Stimulated activated CD4-positive, alpha-beta T cell treated with anti-CD3 and anti-CD28 coated beads, Interleukin-1b, Interleukin-23, amount 100 ng/mL, for 1 hour (primary cell): ENCODE results near the gene STAT3.
"Not testable (repeated sequence)": the region's sequence is repeated elsewhere in the genome, so short reads cannot be mapped to it uniquely, and the experiment has no call there.

Experiments
- DNase-seq, 2 donors: peaks; one replicate each; pipeline ENCODE4 v3.0.0-alpha.2; 2020; ENCODE audit warnings: low read depth in 2 of 2

STAT3 gene

DNA sequence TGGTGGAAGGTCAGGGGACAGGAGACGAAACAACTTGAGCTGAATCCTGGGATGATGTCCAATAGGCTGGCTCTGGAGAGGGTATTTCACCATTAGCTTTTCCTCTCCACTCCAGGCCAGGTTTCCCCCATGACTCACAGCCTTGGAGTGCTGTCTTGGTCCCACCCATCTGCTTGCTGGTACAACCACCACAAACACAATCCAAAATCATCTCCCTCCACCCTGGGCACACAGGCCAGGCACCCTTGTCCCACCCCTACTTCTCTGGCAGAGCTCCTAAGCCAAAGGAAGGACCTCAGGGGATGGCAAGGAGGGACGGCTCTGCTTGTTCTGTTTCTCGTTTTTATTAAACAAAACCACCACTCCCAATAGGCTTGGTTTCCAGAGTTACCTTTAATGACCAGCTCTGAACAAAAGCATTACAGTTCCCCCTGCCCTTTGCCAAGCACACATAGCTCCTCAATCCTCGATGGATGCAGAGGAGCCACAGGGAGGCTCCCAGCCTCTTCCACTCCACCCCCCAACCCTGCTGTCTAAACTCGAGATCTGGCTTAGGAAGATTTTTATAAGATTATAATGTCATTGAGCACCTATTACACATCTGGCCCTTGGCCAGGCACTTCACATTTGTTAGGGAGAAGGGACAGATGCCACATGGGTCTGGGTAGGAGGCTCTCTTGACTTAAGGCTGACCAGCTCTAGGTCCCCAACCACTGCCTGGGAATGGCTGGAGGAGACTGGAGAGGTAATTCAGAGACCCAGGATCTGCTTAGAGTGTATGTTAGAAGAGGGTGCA, 21.5 kb upstream of the STAT3 start:
- no peak for DNase-seq

DNA sequence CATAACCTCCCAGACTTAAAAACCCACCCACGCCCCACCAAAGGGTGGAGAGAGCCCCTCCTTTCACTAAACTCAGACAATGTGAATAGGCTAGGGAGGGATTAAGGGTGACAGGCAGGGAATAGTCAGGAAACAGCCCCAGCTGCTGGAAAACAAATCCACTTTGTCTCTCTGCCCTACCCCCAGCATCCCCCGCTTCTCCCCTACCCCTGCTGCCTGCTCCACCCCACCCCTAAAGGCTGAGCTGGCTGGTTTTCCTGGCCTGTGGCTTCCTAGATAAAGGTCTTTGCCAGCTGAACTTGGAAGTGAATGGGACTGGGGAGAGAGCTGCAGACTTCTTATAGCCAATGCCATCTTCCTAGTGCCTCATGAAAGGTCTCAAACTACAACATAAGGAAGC, 19.8 kb upstream of the STAT3 start:
- DNase-seq, result no peak

GRCh38 chr17:42407289-42407836, 19.1 kb upstream of the STAT3 start:
- DNase-seq, result no peak

GRCh38 chr17:42406615-42407288, 18.5 kb upstream of the STAT3 start:
- DNase-seq, result no peak

- peak; percentile 50 to 79 for DNase-seq
Measured at GRCh38 chr17:42405963-42406495, 17.8 kb upstream of the STAT3 start.

DNA sequence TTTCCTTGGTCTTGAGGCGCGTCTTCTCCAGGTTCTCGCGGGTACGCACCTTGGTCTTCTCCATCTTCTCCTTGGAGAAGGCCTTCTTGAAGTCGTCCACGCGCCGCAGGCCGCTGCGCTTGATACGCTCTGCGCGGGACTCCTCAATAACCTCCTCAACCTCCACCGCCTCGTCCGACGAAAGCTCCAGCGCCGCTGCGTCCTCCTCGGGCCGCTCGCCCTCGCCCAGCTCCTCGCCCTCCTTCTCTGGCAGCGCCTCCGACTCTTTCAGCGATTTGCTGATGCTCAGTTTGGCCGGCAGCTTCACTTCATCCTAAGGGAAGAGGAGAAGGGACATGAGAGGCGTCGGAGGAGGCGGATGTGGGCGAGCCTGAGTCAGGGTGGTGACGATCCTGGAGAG, 16.8 kb upstream of the STAT3 start:
- DNase-seq, result no peak

- DNase-seq, result no peak
Measured at GRCh38 chr17:42404326-42405055, 16.2 kb upstream of the STAT3 start.

DNA sequence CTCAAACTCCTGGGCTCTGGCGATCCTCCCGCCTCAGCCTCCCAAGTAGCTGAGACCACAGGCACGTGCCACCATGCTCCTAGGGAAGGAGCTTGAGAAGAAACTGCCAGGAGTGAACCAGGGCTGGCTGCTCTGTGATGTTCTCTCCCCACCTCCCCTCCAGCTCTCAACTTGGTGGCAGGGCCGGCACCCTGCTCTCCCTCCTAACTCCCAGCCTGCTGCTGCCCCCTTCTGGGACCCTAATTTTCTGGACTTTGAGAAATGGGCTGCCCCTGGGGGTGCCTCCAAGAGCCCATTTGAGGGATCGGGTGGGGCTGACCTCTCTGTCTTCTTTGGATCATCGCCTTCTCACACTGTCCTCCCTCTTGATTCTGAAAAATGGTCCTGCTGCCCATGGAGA, 14.9 kb upstream of the STAT3 start:
- DNase-seq, result peak in 1 of 2 donors; percentile 34

- no peak for DNase-seq
Measured at GRCh38 chr17:42402117-42402516, 13.9 kb upstream of the STAT3 start.

DNA sequence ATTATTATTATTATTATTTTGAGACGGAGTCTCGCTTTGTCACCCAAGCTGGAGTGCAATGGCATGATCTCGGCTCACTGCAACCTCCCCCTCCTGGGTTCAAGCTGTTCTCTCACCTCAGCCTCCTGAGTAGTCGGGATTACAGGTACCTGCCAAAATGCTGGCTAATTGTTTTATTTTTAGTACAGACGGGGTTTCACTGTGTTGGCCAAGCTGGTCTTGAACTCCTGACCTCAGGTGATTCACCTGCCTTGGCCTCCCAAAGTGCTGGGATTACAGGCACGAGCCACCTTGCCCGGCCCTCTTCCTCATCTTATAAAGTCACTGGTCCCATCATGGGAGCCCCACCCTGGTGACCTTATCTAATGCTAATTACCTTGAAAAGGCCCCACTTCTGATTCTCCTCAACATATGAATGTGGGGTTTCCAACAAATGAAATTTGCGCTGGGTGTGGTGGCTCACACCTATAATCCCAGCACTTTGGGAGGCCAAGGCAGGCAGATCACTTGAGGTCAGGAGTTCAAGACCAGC, 12.7 kb upstream of the STAT3 start:
- DNase-seq, result not testable (repeated sequence)

- DNase-seq, result no peak
Measured at GRCh38 chr17:42399948-42400843, 12.0 kb upstream of the STAT3 start.

DNA sequence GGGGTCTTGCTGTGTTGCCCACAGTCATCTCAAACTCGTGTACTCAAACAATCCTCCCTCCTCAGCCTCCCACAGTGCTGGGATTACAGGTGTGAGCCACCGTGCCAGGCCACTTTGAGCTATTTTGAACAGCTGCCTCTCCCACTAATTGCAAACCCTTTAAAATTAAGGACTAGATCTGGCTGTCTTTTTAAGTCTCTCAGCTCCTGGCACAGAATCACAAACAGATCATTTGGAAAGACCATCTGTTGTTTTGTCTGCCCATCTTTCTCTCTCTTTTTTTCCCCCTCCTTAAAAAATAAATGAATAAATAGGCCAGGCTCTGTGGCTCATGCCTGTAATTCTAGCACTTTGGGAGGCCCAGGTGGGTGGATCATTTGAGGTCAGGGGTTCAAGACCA, 10.9 kb upstream of the STAT3 start:
- DNase-seq, result no peak

DNA sequence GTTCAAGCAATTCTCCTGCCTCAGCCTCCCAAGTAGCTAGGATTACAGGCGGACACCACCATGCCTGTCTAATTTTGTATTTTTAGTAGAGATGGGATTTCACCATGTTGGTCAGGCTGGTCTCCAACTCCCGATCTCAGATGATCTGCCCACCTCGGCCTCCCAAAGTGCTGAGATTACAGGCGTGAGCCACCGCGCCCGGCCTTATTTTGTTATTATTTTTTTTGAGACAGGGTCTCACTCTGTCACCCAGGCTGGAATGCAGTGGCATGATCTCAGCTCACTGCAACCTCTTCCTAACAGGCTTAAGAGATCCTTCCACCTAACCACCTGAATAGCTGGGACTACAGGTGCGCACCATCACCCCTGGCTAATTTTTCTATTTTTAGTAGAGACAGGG, 7.4 kb upstream of the STAT3 start:
- DNase-seq, result not testable (repeated sequence)

DNA sequence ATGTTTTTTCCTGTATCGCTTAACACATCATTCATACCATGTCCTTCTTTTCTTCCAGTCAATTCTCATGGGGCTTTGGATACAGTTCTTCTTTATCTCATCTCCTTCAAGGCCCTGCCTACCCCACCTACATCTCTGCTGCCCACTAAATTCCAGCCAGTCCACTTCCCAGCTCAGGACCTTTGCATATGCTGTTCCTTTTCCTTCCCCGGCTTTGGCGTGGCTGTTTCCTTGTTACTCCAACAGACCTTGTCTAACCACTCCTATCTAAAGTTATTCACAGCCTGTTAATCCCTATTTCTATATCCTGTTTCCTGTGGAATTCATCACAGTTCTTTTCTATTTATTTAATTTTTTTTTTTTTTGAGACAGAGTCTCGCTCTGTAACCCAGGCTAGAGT, 6.6 kb upstream of the STAT3 start:
- no peak for DNase-seq

DNA sequence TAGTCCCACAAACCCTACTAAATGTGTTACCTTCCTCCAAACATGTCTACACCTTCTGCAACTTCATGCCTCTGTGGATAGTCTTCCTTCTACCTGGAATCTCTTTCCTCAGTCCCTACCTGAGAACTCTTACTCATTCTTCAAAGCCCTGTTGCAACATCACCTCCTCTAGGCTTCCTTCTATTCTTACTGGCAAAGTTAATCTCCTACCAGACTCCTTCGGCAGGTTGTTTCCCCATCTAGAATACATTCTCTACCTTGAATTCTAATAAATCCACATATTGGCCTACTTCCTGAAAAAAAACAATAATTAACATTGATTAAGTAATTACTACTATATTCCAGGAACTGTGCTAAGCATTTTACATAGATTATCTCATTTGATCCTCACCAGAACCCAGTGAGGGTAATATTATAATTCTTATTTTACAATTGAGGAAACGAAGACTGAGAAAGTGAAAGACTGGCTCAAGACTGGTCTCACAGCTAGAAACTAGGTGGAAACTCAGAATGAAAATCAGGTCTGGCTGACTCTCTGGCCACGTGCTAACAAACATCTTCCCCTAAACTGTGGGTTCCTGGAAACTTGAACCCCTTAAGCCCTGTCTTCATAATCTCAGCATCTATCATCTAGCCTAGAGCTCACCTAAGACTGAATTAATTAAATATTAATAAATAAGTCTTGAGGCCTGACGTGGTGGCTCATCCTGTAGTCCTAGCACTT, 4.6 kb upstream of the STAT3 start:
- DNase-seq, result no peak

GRCh38 chr17:42391439-42391838, 3.2 kb upstream of the STAT3 start:
- DNase-seq, result not testable (repeated sequence)

DNA sequence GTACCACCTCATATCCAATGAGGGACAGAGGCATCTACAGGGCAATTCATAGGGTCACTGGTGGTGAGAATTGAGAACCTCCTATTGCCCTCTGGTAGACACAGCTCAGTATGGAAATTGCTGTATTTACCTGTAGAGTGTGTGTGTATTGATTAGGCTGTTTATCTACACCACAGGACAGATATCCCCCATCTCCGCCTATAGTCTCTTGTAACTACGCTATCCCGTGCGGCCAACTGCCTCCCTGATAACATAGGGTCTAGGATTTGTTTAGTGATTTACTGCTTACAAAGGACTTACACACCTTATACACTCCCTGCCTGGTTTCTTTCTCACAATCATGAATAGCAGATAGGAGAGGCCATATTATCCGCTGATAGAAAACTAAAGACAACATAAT, 1.7 kb upstream of the STAT3 start:
- DNase-seq, result no peak

DNA sequence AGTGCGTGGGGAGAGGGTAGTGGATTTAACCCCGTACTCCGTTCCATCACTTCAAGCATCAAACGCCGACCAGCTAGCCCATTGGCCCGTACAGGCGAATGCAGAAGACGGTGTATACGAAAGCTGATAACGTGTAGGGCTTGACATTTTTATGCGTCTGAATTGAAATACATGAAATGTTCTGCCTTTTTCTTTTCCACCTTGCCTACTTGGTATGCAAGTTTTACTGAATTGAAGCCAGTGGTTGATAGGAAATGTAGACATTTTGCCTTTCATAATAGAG, 834 bp upstream of the STAT3 start:
- DNase-seq, result no peak

DNA sequence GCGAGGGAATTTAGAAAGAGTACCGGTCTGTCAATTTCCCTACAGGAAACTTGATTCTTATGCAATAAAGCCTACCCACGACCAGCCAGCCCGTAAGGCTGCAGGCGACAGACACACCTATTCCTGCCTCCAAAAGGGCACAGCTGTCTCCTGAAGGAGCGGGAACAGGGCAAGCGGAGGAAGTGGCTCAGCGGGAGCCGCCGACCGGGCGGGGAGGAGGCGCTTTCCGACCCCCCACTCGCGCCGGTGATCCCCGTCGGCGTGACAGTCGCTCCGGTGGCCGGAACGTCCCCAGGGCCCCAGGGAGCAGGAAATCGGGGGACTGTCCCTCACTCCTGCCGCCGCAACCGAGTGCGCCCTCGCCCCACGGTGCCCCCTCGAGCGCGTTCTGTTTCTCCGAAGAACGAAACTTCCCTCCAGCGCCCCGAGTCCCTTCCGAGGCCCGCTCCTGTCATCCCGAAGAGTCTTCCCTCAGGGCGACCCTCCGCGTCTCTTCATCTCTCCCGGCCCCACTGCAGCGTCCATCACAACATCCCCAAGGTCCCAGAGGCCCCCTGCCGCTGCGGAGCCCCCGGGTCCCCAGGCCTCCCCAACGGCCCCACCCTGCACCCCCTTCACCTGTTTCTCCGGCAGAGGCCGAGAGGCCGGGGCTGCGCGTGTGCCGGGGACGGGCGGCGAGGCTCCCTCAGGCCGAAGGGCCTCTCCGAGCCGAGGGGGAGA, 421 bp downstream of the STAT3 start:
- DNase-seq, result no peak
